Lower leg skin (tissue), 4 donors: ENCODE results near the gene PCDH9. TPM values are rescaled to one million over a fixed set of nuclear protein-coding genes. Genes with fewer than 3 reads are reported as not detected.

Experiments used
- DNase-seq, 2 donors: peaks; one replicate each; pipeline ENCODE4 v3.0.0-alpha.2; 2019; ENCODE audit warnings: low spot score in 2 of 2
- H3K4me3 ChIP-seq: fragments of 200-600 bp; sonication (generic); 2 replicates; pipeline ENCODE4 v1.5.1; 2017; ENCODE audit warnings: mild to moderate bottlenecking, low read depth; ENCODE audit not compliant: poor library complexity, severe bottlenecking
- CTCF ChIP-seq, 3 donors: fragments of 450-650 bp; IDR thresholded peaks; one replicate each; pipeline ENCODE4 v1.5.1; 2016; ENCODE audit warnings: antibody characterized with exemption in 3 of 3, mild to moderate bottlenecking in 3 of 3, moderate library complexity in 2 of 3
- POLR2A ChIP-seq, 2 donors: fragments of 450-650 bp; IDR thresholded peaks; one replicate each; pipeline ENCODE4 v1.6.1; 2016 to 2017; ENCODE audit warnings: antibody characterized with exemption in 2 of 2, mild to moderate bottlenecking in 1 of 2, moderate library complexity in 1 of 2
- WGBS, 2 donors: methylation state at CpG; one replicate each; pipeline ENCODE4 v1.1.5; 2018; 5-methylcytosine and 5-hydroxymethylcytosine counted together
- intact Hi-C: fragments of 100-400 bp; cut with DNase I; formaldehyde crosslinking; loops from one replicate; pipeline ENCODE4 v1.15.0; 2023; ENCODE audit warnings: low total_unique reads
- total RNA-seq, 4 donors: library from RNA; depleted of rRNA; stranded (reverse); fragments of >200 nt; gene quantifications; one replicate each; pipeline ENCODE4 v1.1.0, GENCODE V29; 2016

PCDH9 gene
- total RNA-seq, 4 donors from 2014 or later: 0.21 to 0.84 (median 0.36) TPM

GRCh38 chr13:66378894-66379293 lies 851.2 kb downstream of the PCDH9 start:
- TF ChIP-seq POLR2A (IDR thresholded peaks at IDR 0.05) (no peak), CTCF (IDR thresholded peaks at IDR 0.05) (no peak)
- no peak for DNase-seq

GRCh38 chr13:66377569-66377968 lies 852.6 kb downstream of the PCDH9 start:
- TF ChIP-seq CTCF (IDR thresholded peaks at IDR 0.05) (no peak), POLR2A (IDR thresholded peaks at IDR 0.05) (no peak)
- intact Hi-C loops: no loop called here
- no peak overlapping the region for H3K4me3 ChIP-seq
- 29 to 64% methylated on average over 2 of the region's 2 CpGs for WGBS, 2 donors
- no peak for DNase-seq

More at GRCh38 chr13:66378894-66379293, 851.2 kb downstream of the PCDH9 start:
- intact Hi-C loops: no loop called here
- WGBS, 2 donors: 79 to 85% methylated on average over 3 of the region's 3 CpGs
- no peak overlapping the region for H3K4me3 ChIP-seq

- intact Hi-C loops: no loop called here
- H3K4me3 ChIP-seq: no peak overlapping the region
- WGBS, 2 donors: 60 to 64% methylated on average over 2 of the region's 2 CpGs
- TF ChIP-seq POLR2A (IDR thresholded peaks at IDR 0.05) (no peak), CTCF (IDR thresholded peaks at IDR 0.05) (no peak)
- DNase-seq: no peak
Observed at GRCh38 chr13:66375756-66376155, 854.4 kb downstream of the PCDH9 start.

GRCh38 chr13:66369666-66370065 lies 860.5 kb downstream of the PCDH9 start:
- intact Hi-C loops: no loop called here

GRCh38 chr13:66367356-66367755 lies 862.8 kb downstream of the PCDH9 start:
- no peak for DNase-seq
- intact Hi-C loops: no loop called here
- TF ChIP-seq CTCF (IDR thresholded peaks at IDR 0.05) (no peak), POLR2A (IDR thresholded peaks at IDR 0.05) (no peak)
- H3K4me3 ChIP-seq: no peak overlapping the region
- WGBS, 2 donors: 68 to 71% methylated on average over 1 of the region's 1 CpG

More at GRCh38 chr13:66369666-66370065, 860.5 kb downstream of the PCDH9 start:
- H3K4me3 ChIP-seq: no peak overlapping the region
- no peak for TF ChIP-seq POLR2A (IDR thresholded peaks at IDR 0.05)
- no peak for TF ChIP-seq CTCF (IDR thresholded peaks at IDR 0.05)
- no peak for DNase-seq
- 22 to 76% methylated on average over 1 of the region's 1 CpG for WGBS, 2 donors

- TF ChIP-seq CTCF (IDR thresholded peaks at IDR 0.05) (no peak), POLR2A (IDR thresholded peaks at IDR 0.05) (no peak)
- intact Hi-C loops: no loop called here
- DNase-seq: no peak
- H3K4me3 ChIP-seq: no peak overlapping the region
- WGBS, 2 donors: 88 to 90% methylated on average over 3 of the region's 3 CpGs
Observed at GRCh38 chr13:66365101-66365500, 865.0 kb downstream of the PCDH9 start.
